A673 (cell line): Measurements from ENCODE around the gene CDKN3.
"Not testable (repeated sequence)": the region's sequence is repeated elsewhere in the genome, so short reads cannot be mapped to it uniquely, and the experiment has no call there.

ENCODE experiments used
- CTCF ChIP-seq: fragments of 300-800, 200-600 bp; sonication (generic); conservative IDR thresholded peaks from 2 replicates; pipeline ENCODE4 v1.5.1; 2017; ENCODE audit warnings: low read depth, mild to moderate bottlenecking, antibody characterized with exemption, low read length, moderate library complexity, mixed read lengths
- EZH2 ChIP-seq: fragments of 200-600 bp; sonication (generic); IDR thresholded peaks from 2 replicates; pipeline ENCODE4 v1.6.1; 2017; ENCODE audit warnings: borderline replicate concordance, low read depth, mild to moderate bottlenecking, mixed read lengths, antibody characterized with exemption, low read length; ENCODE audit not compliant: poor library complexity, severe bottlenecking

- TF ChIP-seq CTCF, EZH2: not testable (repeated sequence)
Measured at GRCh38 chr14:54456820-54457608, 60.2 kb downstream of the CDKN3 start.
